H9 (cell line): Measurements from ENCODE around the gene KDM4D. TPM values are rescaled to one million over a fixed set of nuclear protein-coding genes. Genes with fewer than 3 reads are reported as not detected.
"Not testable (repeated sequence)": the region's sequence is repeated elsewhere in the genome, so short reads cannot be mapped to it uniquely, and the experiment has no call there.

ENCODE experiments used
- DNase-seq: peaks from one replicate; pipeline ENCODE4 v3.0.0-alpha.2; 2017
- H2AFZ ChIP-seq: one replicate; pipeline ENCODE4 v1.6.1; 2013; ENCODE audit warnings: mild to moderate bottlenecking, low read length, control low read depth, moderate library complexity
- H2AK5ac ChIP-seq: 2 replicates; pipeline ENCODE4 v1.6.1; 2013; ENCODE audit warnings: low read length, control low read depth, mixed read lengths; ENCODE audit not compliant: insufficient read length
- H2BK120ac ChIP-seq: one replicate; pipeline ENCODE4 v1.6.1; 2013; ENCODE audit warnings: low read depth, mild to moderate bottlenecking, low read length, control low read depth, inconsistent platforms; ENCODE audit not compliant: poor library complexity, severe bottlenecking
- H2BK12ac ChIP-seq: 2 replicates; pipeline ENCODE4 v1.6.1; 2013; ENCODE audit warnings: low read length, control low read depth, mixed read lengths, low read depth; ENCODE audit not compliant: insufficient read length
- H2BK15ac ChIP-seq: 2 replicates; pipeline ENCODE4 v1.6.1; 2013; ENCODE audit warnings: low read depth, low read length, control low read depth
- H2BK20ac ChIP-seq: one replicate; pipeline ENCODE4 v1.6.1; 2013; ENCODE audit warnings: low read depth, mild to moderate bottlenecking, low read length, control low read depth, inconsistent platforms; ENCODE audit not compliant: poor library complexity, severe bottlenecking
- H2BK5ac ChIP-seq: 2 replicates; pipeline ENCODE4 v1.6.1; 2013; ENCODE audit warnings: low read length, control low read depth, mixed read lengths; ENCODE audit not compliant: insufficient read length
- H3K14ac ChIP-seq: 2 replicates; pipeline ENCODE4 v1.6.1; 2013; ENCODE audit warnings: low read length, control low read depth; ENCODE audit not compliant: insufficient read depth
- H3K18ac ChIP-seq: 2 replicates; pipeline ENCODE4 v1.6.1; 2013; ENCODE audit warnings: low read depth, mild to moderate bottlenecking, mixed read lengths, low read length, control low read depth; ENCODE audit not compliant: insufficient read length
- H3K23ac ChIP-seq: 2 replicates; pipeline ENCODE4 v1.6.1; 2013; ENCODE audit warnings: low read length, control low read depth, mixed read lengths, low read depth; ENCODE audit not compliant: insufficient read length
- H3K23me2 ChIP-seq: 2 replicates; pipeline ENCODE4 v1.6.1; 2013; ENCODE audit warnings: low read depth, mild to moderate bottlenecking, mixed read lengths, low read length, control low read depth; ENCODE audit not compliant: insufficient read length, poor library complexity, severe bottlenecking
- H3K27ac ChIP-seq: 2 replicates; pipeline ENCODE4 v1.5.1; 2013; ENCODE audit warnings: low read length, control low read depth, mixed read lengths, low read depth; ENCODE audit not compliant: insufficient read length
- H3K27me3 ChIP-seq: 2 replicates; pipeline ENCODE4 v1.6.1; 2013; ENCODE audit warnings: low read length, control low read depth, inconsistent platforms; ENCODE audit not compliant: insufficient read depth
- H3K4ac ChIP-seq: 2 replicates; pipeline ENCODE4 v1.6.1; 2013; ENCODE audit warnings: low read depth, mild to moderate bottlenecking, control low read depth, inconsistent platforms, low read length, moderate library complexity
- H3K4me1 ChIP-seq: 2 replicates; pipeline ENCODE4 v1.6.1; 2013; ENCODE audit warnings: low read length, control low read depth, inconsistent platforms; ENCODE audit not compliant: insufficient read depth
- H3K4me2 ChIP-seq: 2 replicates; pipeline ENCODE4 v1.6.1; 2013; ENCODE audit warnings: low read length, control low read depth, mixed read lengths; ENCODE audit not compliant: insufficient read length, insufficient read depth
- H3K56ac ChIP-seq: 2 replicates; pipeline ENCODE4 v1.6.1; 2013; ENCODE audit warnings: low read depth, mild to moderate bottlenecking, mixed read lengths, low read length, control low read depth; ENCODE audit not compliant: insufficient read length
- H3K79me1 ChIP-seq: 2 replicates; pipeline ENCODE4 v1.6.1; 2013; ENCODE audit warnings: low read depth, mild to moderate bottlenecking, moderate library complexity, low read length, control low read depth, inconsistent platforms; ENCODE audit not compliant: insufficient read depth, poor library complexity, severe bottlenecking
- H3K79me2 ChIP-seq: 2 replicates; pipeline ENCODE4 v1.6.1; 2013; ENCODE audit warnings: low read length, control low read depth, inconsistent platforms; ENCODE audit not compliant: insufficient read depth
- H3K9ac ChIP-seq: 2 replicates; pipeline ENCODE4 v1.6.1; 2013; ENCODE audit warnings: low read length, control low read depth, mixed read lengths; ENCODE audit not compliant: insufficient read length; ENCODE audit errors: extremely low read depth
- H3K9me3 ChIP-seq: one replicate; pipeline ENCODE4 v1.6.1; 2013; ENCODE audit warnings: low read depth, low read length, inconsistent platforms; ENCODE audit not compliant: control insufficient read depth
- H3T11ph ChIP-seq: one replicate; pipeline ENCODE4 v1.6.1; 2013; ENCODE audit warnings: mild to moderate bottlenecking, low read length, control low read depth, inconsistent platforms
- H4K20me1 ChIP-seq: one replicate; pipeline ENCODE4 v1.6.1; 2013; ENCODE audit not compliant: control insufficient read depth, insufficient read length, insufficient read depth
- H4K5ac ChIP-seq: 2 replicates; pipeline ENCODE4 v1.6.1; 2013; ENCODE audit warnings: low read depth, mild to moderate bottlenecking, mixed read lengths, low read length, control low read depth; ENCODE audit not compliant: insufficient read length
- H4K8ac ChIP-seq: replicated peaks from 2 replicates; pipeline ENCODE4 v1.6.1; 2013; ENCODE audit warnings: low read length, control low read depth, mixed read lengths, low read depth; ENCODE audit not compliant: insufficient read length
- H4K91ac ChIP-seq: 2 replicates; pipeline ENCODE4 v1.6.1; 2013; ENCODE audit warnings: low read depth, mild to moderate bottlenecking, moderate library complexity, mixed read lengths, low read length, control low read depth; ENCODE audit not compliant: insufficient read length
- H3K27ac Mint-ChIP-seq, 3 experiments: 2 replicates in 2 of 3; 3 replicates in 1 of 3; pipeline ENCODE4 v1.8.0; 2020 to 2021; ENCODE audit warnings: mixed read lengths in 3 of 3, mild to moderate bottlenecking in 1 of 3, moderate library complexity in 1 of 3
- H3K27me3 Mint-ChIP-seq: 2 replicates; pipeline ENCODE4 v1.8.0; 2021; ENCODE audit warnings: low read depth, mild to moderate bottlenecking, moderate library complexity, mixed read lengths
- H3K36me3 Mint-ChIP-seq, 3 experiments: 2 replicates in 2 of 3; 3 replicates in 1 of 3; pipeline ENCODE4 v1.8.0; 2020 to 2021; ENCODE audit warnings: low read depth in 3 of 3, mixed read lengths in 3 of 3; ENCODE audit not compliant: insufficient read depth in 1 of 3
- H3K4me1 Mint-ChIP-seq, 2 experiments: 2 replicates each; pipeline ENCODE4 v1.8.0; 2020; ENCODE audit warnings: mixed read lengths in 2 of 2
- H3K4me3 Mint-ChIP-seq, 2 experiments: 2 replicates in 1 of 2; 3 replicates in 1 of 2; pipeline ENCODE4 v1.8.0; 2020 to 2021; ENCODE audit warnings: mild to moderate bottlenecking in 2 of 2, mixed read lengths in 2 of 2, moderate library complexity in 1 of 2
- H3K9me3 Mint-ChIP-seq, 2 experiments: 2 replicates in 1 of 2; 3 replicates in 1 of 2; pipeline ENCODE4 v1.8.0; 2020; ENCODE audit warnings: mild to moderate bottlenecking in 2 of 2, mixed read lengths in 2 of 2, moderate library complexity in 1 of 2
- CTCF ChIP-seq: fragments of 200-600 bp; sonication (generic); conservative IDR thresholded peaks from 3 replicates; pipeline ENCODE4 v1.8.0; 2021; ENCODE audit warnings: antibody characterized with exemption, mild to moderate bottlenecking
- WGBS: extraction: QIAGEN DNeasy Blood & Tissue Kit; methylation state at CpG from one replicate; pipeline ENCODE4 v1.1.7; 2013; ENCODE audit warnings: missing lambda C conversion rate, low lambda C conversion rate, mixed read lengths; ENCODE audit not compliant: insufficient read length; ENCODE audit errors: extremely low coverage; 5-methylcytosine and 5-hydroxymethylcytosine counted together
- total RNA-seq: library from RNA; stranded (reverse); gene quantifications from 2 replicates; pipeline ENCODE4 v1.2.1, GENCODE V29; 2021

The KDM4D gene
- total RNA-seq, 1 experiment from 2014 or later = 1.9 TPM

GRCh38 chr11:95035316-95035715 is 61.8 kb downstream of the KDM4D start:
- Histone ChIP-seq H3T11ph (no peak overlapping the region), H3K14ac (no peak overlapping the region), H3K56ac (no peak overlapping the region), H3K4me2 (no peak overlapping the region), H3K9ac (no peak overlapping the region), H2BK5ac (no peak overlapping the region), H3K79me2 (no peaks in the 10 kb centered on the region), H3K27me3 (no peaks in the 10 kb centered on the region), H2AK5ac (no peak overlapping the region), H3K9me3 (no peaks in the 10 kb centered on the region), H3K27ac (no peak overlapping the region), H3K4ac (no peak overlapping the region), H3K23me2 (no peaks in the 10 kb centered on the region), H2BK12ac (no peak overlapping the region), H4K5ac (no peak overlapping the region), H4K8ac (no peak overlapping the region), H2BK120ac (no peak overlapping the region), H3K18ac (no peak overlapping the region), H3K79me1 (no peaks in the 10 kb centered on the region), H2BK20ac (no peak overlapping the region), H2AFZ (no peak overlapping the region), H2BK15ac (no peak overlapping the region), H4K20me1 (no peaks in the 10 kb centered on the region), H4K91ac (no peak overlapping the region), H3K4me1 (no peaks in the 10 kb centered on the region), H3K23ac (no peak overlapping the region)
- no CpG with 5 or more reads among the region's 2 CpGs for WGBS
- no peak for TF ChIP-seq CTCF
- Mint-ChIP-seq H3K4me3 (no peak overlapping the region), H3K9me3 (peaks cover 0 to under 1% of the 10 kb centered on the region in 2 experiments; a peak in 2 of 5 replicates), H3K36me3 (peaks cover 0 to 2% (median 0%) of the 10 kb centered on the region in 3 experiments; a peak in 1 of 7 replicates), H3K4me1 (no peaks in the 10 kb centered on the region), H3K27me3 (peaks cover 7% of the 10 kb centered on the region), H3K27ac (no peak overlapping the region)
- no peak for DNase-seq

GRCh38 chr11:95037356-95038035 is 64.0 kb downstream of the KDM4D start:
- H3K36me3 Mint-ChIP-seq, H3K4me1 Mint-ChIP-seq, H3K56ac ChIP-seq, H2AK5ac ChIP-seq, H4K91ac ChIP-seq, H3K9me3 Mint-ChIP-seq, H3K27ac ChIP-seq, H3K4me2 ChIP-seq, H2BK120ac ChIP-seq, H3K14ac ChIP-seq, H3K18ac ChIP-seq, H4K20me1 ChIP-seq, H3K27me3 Mint-ChIP-seq, H2BK20ac ChIP-seq, H2BK15ac ChIP-seq, H3K4ac ChIP-seq, H2BK12ac ChIP-seq, H3T11ph ChIP-seq, H4K8ac ChIP-seq, H3K9me3 ChIP-seq, H3K79me2 ChIP-seq, H3K27ac Mint-ChIP-seq, H3K4me1 ChIP-seq, H2BK5ac ChIP-seq, H3K4me3 Mint-ChIP-seq, H3K23me2 ChIP-seq, H3K9ac ChIP-seq, H3K79me1 ChIP-seq, H3K27me3 ChIP-seq, DNase-seq, H3K23ac ChIP-seq, H4K5ac ChIP-seq, H2AFZ ChIP-seq: not testable (repeated sequence)
- no CpG with 5 or more reads among the region's 71 CpGs for WGBS
